NT2/D1 (cell line): ENCODE results near the gene FIS1.
"Not testable (repeated sequence)": the region's sequence is repeated elsewhere in the genome, so short reads cannot be mapped to it uniquely, and the experiment has no call there.

Experiments used
- YY1 ChIP-seq: IDR thresholded peaks from 2 replicates; pipeline ENCODE4 v1.6.1; 2011; ENCODE audit not compliant: insufficient read length, insufficient read depth
- ZNF274 ChIP-seq: IDR thresholded peaks from 2 replicates; pipeline ENCODE4 v1.6.1; 2011; ENCODE audit warnings: mild to moderate bottlenecking, low read depth, low read length

GRCh38 chr7:101290186-101291037 lies 45.5 kb upstream of the FIS1 start:
- TF ChIP-seq YY1, ZNF274: not testable (repeated sequence)
